Measurements from ENCODE around the gene C3.
"Not testable (repeated sequence)": the region's sequence is repeated elsewhere in the genome, so short reads cannot be mapped to it uniquely, and the experiment has no call there.

Gene C3

DNA sequence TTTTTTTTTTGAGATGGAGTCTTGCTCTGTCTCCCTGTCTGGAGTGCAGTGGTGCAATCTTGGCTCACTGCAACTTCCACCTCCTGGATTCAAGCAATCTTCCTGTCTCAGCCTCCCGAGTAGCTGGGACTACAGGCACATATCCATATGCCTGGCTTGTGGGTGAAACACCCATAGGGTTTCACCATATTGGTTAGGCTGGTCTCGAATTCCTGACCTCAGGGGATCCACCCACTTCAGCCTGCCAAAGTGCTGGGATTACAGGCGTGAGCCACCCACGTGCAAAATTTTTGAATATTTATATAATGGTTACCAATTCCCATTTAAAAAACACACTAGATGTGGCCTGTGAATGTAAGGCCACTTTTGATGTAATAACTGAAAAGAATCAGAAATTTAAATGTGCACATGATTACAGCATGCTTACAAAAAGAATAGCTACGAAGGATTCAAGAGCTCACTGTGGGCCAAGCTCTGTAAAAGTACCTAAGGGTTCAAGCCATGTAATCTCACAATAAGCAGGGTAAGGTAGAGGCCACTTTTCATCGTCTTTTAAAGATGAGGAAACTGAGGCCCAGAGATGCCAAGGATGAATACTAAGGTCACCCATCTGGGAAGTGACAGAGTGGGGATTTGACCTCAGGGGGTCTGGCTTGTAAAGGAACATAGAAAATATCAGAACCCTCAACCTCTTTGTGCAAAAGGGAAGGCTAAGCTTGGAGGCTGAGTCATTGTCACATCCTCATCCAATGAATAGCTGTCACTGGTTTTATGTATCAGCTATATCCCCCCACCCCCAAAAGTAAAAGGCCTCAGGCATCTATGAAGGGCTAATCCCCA, 68.3 kb downstream of the C3 start:
- no peak for TF ChIP-seq JUND (IDR thresholded peaks at IDR 0.05; ENCODE audit: low read depth)
- no peak for DNase-seq (ENCODE audit: low read depth in 1 of 2, low spot score in 1 of 2)
- in situ Hi-C loops (cut with HindIII; ENCODE audit: low pct_unique_long_range_greater_than_20kb, low sequenced_read_pairs): no loop called here

DNA sequence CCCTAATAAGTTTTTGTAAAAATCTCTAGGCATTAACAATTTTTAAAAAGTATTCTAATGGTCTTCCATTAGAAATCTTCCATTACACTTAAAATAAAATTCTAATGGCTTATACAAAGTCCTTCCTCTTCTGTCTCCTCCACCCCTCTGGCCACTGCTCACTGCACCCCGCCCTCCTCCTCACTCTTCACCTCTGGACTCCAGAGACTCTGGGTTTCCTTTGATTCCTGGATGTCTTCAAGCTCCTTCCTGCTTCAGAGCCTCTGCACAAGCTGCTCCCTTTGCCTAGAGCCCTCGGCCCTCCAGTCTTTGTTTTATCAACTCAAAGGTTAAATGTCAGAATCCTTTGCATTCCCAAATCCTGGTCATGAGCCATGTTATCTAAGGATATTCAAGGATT, 71.3 kb downstream of the C3 start:
- in situ Hi-C loops (cut with HindIII; ENCODE audit: low pct_unique_long_range_greater_than_20kb, low sequenced_read_pairs): no loop called here
- TF ChIP-seq JUND (IDR thresholded peaks at IDR 0.05; ENCODE audit: low read depth): no peak
- no peak for DNase-seq (ENCODE audit: low read depth in 1 of 2, low spot score in 1 of 2)

DNA sequence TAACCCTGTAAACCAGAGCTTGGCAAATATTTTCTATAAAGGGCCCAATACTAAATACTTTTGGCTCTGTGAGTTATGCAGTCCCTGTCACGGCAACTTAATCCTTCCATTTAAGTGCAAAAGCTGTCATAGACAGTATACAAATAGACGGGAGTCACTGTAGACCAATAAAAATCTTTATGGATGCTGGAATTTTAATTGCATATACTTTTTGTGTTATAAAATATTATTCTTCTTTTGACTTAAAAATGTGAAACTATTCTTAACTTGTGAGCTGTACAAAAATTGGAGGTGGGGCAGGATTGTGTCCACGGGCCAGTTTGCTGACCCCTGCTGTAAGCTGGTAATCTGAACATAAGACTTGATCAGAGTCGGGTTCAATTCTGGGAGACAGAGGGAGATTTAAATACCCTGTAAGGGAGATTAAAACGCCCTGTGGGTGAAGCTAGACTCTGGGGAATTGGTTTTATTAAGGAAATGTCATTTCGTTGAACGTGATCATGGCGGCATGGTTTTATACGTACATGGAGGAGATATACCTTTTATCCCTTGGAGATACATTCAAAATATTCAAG, 72.2 kb downstream of the C3 start:
- no peak for TF ChIP-seq JUND (IDR thresholded peaks at IDR 0.05; ENCODE audit: low read depth)
- in situ Hi-C loops (cut with HindIII; ENCODE audit: low pct_unique_long_range_greater_than_20kb, low sequenced_read_pairs): no loop called here
- DNase-seq (ENCODE audit: low read depth in 1 of 2, low spot score in 1 of 2): no peak

DNA sequence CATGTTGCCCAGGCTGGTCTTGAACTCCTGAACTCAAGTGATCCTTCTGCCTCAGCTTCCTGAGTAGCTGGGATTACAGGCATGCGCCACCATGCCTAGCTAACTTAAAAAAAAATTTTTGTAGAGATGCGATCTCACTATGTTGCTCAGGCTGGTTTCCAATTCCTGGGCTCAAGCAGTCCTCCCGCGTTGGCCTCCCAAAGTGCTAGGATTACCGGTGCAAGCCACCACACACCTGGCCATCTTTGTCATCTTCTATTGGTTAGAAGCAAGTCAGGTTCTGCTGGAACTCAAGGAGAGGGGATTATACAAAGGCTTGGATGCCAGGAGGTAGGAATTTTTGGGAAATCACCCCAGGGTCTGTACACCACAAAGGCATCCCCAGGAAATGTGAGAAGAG, 75.7 kb downstream of the C3 start:
- in situ Hi-C loops (cut with HindIII; ENCODE audit: low pct_unique_long_range_greater_than_20kb, low sequenced_read_pairs): no loop called here
- TF ChIP-seq JUND (IDR thresholded peaks at IDR 0.05; ENCODE audit: low read depth): no peak
- DNase-seq (ENCODE audit: low read depth in 1 of 2, low spot score in 1 of 2): no peak

DNA sequence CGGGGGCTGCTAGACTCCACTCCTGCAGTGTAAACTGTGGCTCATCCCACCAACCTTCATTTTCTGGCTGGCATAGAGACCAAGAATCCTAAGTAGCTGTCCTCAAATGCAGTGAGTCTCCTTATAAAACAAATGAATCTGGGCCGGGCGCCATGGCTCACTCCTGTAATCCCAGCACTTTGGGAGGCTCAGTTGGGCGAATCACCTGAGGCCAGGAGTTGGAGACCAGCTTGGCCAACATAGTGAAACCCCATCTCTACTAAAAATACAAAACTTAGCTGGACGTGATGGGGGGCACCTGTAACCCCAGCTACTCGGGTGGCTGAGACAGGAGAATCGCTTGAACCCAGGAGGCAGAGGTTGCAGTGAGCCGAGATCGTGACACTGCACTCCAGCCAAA, 80.1 kb downstream of the C3 start:
- DNase-seq (ENCODE audit: low read depth in 1 of 2, low spot score in 1 of 2); in situ Hi-C loops (cut with HindIII; ENCODE audit: low pct_unique_long_range_greater_than_20kb, low sequenced_read_pairs): not testable (repeated sequence)

DNA sequence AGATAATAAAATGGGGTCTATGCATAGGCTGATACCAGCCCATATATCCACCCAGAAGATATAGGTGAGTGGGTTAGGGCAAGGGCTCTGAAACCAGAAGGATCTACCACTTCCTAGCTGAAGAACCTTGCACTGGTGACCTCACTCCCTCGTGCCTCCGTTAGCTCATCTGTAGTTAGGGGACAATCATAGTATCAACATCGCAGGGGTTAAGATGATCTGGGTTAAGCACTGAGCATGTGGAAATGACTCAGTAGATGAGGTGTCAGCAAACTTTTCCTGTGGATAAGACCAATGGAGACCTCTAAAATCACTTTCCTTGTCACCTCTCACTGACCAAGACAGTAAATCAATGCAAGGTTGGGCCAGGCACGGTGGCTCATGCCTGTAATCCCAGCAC, 81.0 kb downstream of the C3 start:
- in situ Hi-C loops (cut with HindIII; ENCODE audit: low pct_unique_long_range_greater_than_20kb, low sequenced_read_pairs): no loop called here
- no peak for DNase-seq (ENCODE audit: low read depth in 1 of 2, low spot score in 1 of 2)
- TF ChIP-seq JUND (IDR thresholded peaks at IDR 0.05; ENCODE audit: low read depth): no peak

DNA sequence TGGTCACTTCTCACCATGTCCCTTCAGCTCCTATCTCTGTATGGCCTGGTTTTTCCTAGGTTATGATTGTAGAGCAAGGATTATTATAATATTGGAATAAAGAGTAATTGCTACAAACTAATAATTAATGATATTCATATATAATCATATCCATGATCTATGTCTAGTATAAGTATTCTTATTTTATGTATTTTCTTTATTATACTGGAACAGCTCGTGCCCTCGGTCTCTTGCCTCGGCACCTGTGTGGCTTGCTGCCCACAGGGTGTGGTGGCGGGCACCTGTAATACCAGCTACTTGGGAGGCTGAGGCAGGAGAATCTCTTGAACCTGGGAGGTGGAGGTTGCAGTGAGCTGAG, 87.0 kb downstream of the C3 start:
- in situ Hi-C loops (cut with HindIII; ENCODE audit: low pct_unique_long_range_greater_than_20kb, low sequenced_read_pairs); DNase-seq (ENCODE audit: low read depth in 1 of 2, low spot score in 1 of 2): not testable (repeated sequence)

DNA sequence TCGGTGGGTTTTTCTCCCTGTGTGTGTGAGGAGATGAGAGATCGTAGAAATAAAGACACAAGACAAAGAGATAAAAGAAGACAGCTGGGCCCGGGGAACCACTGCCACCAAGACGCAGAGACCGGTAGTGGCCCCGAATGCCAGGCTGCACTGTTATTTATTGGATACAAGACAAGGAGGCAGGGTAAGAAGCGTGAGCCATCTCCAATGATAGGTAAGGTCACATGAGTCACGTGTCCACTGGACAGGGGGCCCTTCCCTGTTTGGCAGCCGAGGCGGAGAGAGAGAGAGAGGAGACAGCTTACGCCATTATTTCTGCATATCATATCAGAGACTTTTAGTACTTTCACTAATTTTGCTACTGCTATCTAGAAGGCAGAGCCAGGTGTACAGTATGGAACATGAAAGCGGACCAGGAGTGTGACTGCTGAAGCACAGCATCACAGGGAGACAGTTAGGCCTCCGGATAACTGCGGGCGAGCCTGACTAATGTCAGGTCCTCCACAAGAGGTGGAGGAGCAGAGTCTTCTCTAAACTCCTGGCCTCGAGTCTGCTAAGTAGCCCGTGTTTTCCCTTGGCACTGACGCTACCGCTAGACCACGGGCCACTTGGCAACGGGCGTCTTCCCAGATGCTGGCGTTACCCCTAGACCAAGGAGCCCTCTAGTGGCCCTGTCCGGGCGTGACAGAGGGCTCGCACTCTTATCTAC, 87.5 kb downstream of the C3 start:
- in situ Hi-C loops (cut with HindIII; ENCODE audit: low pct_unique_long_range_greater_than_20kb, low sequenced_read_pairs): not testable (repeated sequence)

DNA sequence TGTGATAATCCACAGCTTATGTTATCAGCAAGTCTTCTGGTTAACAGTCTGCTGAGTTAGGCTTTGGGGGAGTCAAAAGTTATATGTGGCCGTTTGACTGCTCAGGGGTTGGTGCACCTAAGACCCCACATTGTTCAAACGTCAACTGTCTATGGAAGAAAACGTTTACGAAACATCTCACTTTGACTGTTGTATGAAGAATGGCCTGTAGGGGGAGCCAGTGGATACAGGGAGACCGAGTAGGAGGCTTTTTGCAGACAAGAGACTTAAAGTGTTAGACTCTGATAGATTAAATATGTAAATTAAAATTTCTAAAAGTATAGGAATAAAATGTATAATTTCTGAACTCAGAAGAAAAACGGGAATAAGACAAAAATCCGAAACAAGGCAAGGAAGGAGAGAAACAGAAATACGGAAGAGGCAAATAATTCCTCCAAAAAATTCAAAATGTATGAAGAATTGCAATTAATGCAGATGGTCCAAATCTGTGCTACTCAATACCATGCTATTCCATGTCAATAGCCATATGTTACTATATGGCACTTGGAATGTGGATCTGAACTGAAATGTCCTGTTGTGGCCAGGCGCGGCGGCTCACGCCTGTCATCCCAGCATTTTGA, 88.3 kb downstream of the C3 start:
- peak in 1 of 2 experiments; percentile 80 for DNase-seq (ENCODE audit: low read depth in 1 of 2, low spot score in 1 of 2)
- TF ChIP-seq JUND (IDR thresholded peaks at IDR 0.05; ENCODE audit: low read depth): no peak
- in situ Hi-C loops (cut with HindIII; ENCODE audit: low pct_unique_long_range_greater_than_20kb, low sequenced_read_pairs): no loop called here

More for the DNA sequence above, 87.5 kb downstream of the C3 start:
- DNase-seq (ENCODE audit: low read depth in 1 of 2, low spot score in 1 of 2): peak in 1 of 2 experiments; percentile 71

Measured in T47D (cell line).